Frontal cortex (tissue), 4 donors: ENCODE results near the gene RCN2. TPM values are rescaled to one million over a fixed set of nuclear protein-coding genes. Genes with fewer than 3 reads are reported as not detected.
"Not testable (repeated sequence)": the region's sequence is repeated elsewhere in the genome, so short reads cannot be mapped to it uniquely, and the experiment has no call there.

Experiments
- DNase-seq, 2 donors: peaks; one replicate each; pipeline ENCODE4 v3.0.0; 2012; ENCODE audit warnings: low spot score in 2 of 2
- FAIRE-seq: peaks from 2 replicates; lab custom pipeline; 2012; peaks lifted over from hg19 to GRCh38; lab: Jason Lieb, UNC
- total RNA-seq: library from RNA; depleted of rRNA; stranded (reverse); fragments of >200 nt; gene quantifications from one replicate; pipeline ENCODE4 v1.2.3, GENCODE V29; 2014
- donor health status: control.
- donor health status: control.
- donor health status: control.

The RCN2 gene
- total RNA-seq, 1 donor from 2014 or later: 65.2 TPM

GRCh38 chr15:76930831-76931396 lies 635 bp upstream of the RCN2 start:
- DNase-seq (no peak), FAIRE-seq (no peak)

- no peak for DNase-seq
- no peak for FAIRE-seq
These were observed 802 bp downstream of the RCN2 start for GRCh38 chr15:76932135-76932966.

GRCh38 chr15:76935620-76936019 lies 4.1 kb downstream of the RCN2 start:
- DNase-seq (no peak), FAIRE-seq (no peak)

- FAIRE-seq: no peak
These were observed 5.1 kb downstream of the RCN2 start for GRCh38 chr15:76936671-76937070.

GRCh38 chr15:76938752-76939151 lies 7.2 kb downstream of the RCN2 start:
- FAIRE-seq (no peak), DNase-seq (no peak)

More at GRCh38 chr15:76936671-76937070, 5.1 kb downstream of the RCN2 start:
- DNase-seq: no peak

- DNase-seq (no peak), FAIRE-seq (no peak)
These were observed 8.2 kb downstream of the RCN2 start for GRCh38 chr15:76939715-76940114.

GRCh38 chr15:76941636-76942035 lies 10.1 kb downstream of the RCN2 start:
- no peak for DNase-seq
- FAIRE-seq: no peak

GRCh38 chr15:76942331-76942730 lies 10.8 kb downstream of the RCN2 start:
- no peak for DNase-seq
- no peak for FAIRE-seq

- FAIRE-seq (no peak), DNase-seq (no peak)
These were observed 14.0 kb downstream of the RCN2 start for GRCh38 chr15:76945494-76946093.

- no peak for FAIRE-seq
These were observed 15.9 kb downstream of the RCN2 start for GRCh38 chr15:76947454-76947853.

GRCh38 chr15:76951220-76951619 lies 19.7 kb downstream of the RCN2 start:
- FAIRE-seq (no peak), DNase-seq (no peak)

More at GRCh38 chr15:76947454-76947853, 15.9 kb downstream of the RCN2 start:
- DNase-seq: no peak

- FAIRE-seq (no peak), DNase-seq (no peak)
These were observed 22.4 kb downstream of the RCN2 start for GRCh38 chr15:76953913-76954312.

- FAIRE-seq: peak; percentile 21
- no peak for DNase-seq
These were observed 23.2 kb downstream of the RCN2 start for GRCh38 chr15:76954744-76955143.

GRCh38 chr15:76961268-76962011 lies 29.9 kb downstream of the RCN2 start:
- FAIRE-seq: no peak
- DNase-seq: no peak

- FAIRE-seq (no peak), DNase-seq (no peak)
These were observed 30.9 kb downstream of the RCN2 start for GRCh38 chr15:76962337-76963013.

GRCh38 chr15:76963596-76963995 lies 32.0 kb downstream of the RCN2 start:
- DNase-seq: no peak
- no peak for FAIRE-seq

- FAIRE-seq: no peak
- no peak for DNase-seq
These were observed 32.6 kb downstream of the RCN2 start for GRCh38 chr15:76964157-76964556.

- FAIRE-seq, DNase-seq: not testable (repeated sequence)
These were observed 34.5 kb downstream of the RCN2 start for GRCh38 chr15:76966051-76966450.

GRCh38 chr15:76967067-76967466 lies 35.5 kb downstream of the RCN2 start:
- FAIRE-seq: no peak
- no peak for DNase-seq

GRCh38 chr15:76968306-76968705 lies 36.8 kb downstream of the RCN2 start:
- no peak for DNase-seq
- FAIRE-seq: no peak
